Brain microvascular endothelial cell (primary cell): ENCODE results near the gene CDK19.
"Not testable (repeated sequence)": the region's sequence is repeated elsewhere in the genome, so short reads cannot be mapped to it uniquely, and the experiment has no call there.

ENCODE experiments used
- DNase-seq: peaks from one replicate; pipeline ENCODE4 v3.0.0-alpha.2; 2020
- H3K27ac ChIP-seq: fragments of 250-450 bp; sonication (Bioruptor Pico); 2 replicates; pipeline ENCODE4 v1.5.1; 2020; ENCODE audit warnings: mild to moderate bottlenecking, moderate library complexity
- H3K27me3 ChIP-seq: fragments of 250-450 bp; sonication (Bioruptor Pico); replicated peaks from 2 replicates; pipeline ENCODE4 v1.5.1; 2020; ENCODE audit warnings: mild to moderate bottlenecking
- H3K36me3 ChIP-seq: fragments of 250-450 bp; sonication (Bioruptor Pico); replicated peaks from 2 replicates; pipeline ENCODE4 v1.5.1; 2020; ENCODE audit warnings: mild to moderate bottlenecking
- H3K4me3 ChIP-seq: 2 replicates; pipeline ENCODE4 v1.5.1; 2011; ENCODE audit warnings: low read depth, mild to moderate bottlenecking, control low read depth, low read length, moderate library complexity
- CTCF ChIP-seq: IDR thresholded peaks from 2 replicates; pipeline ENCODE4 v1.5.1; 2011; ENCODE audit warnings: low read depth, mild to moderate bottlenecking, moderate library complexity, low read length, control low read depth, inconsistent platforms; ENCODE audit errors: missing control alignments
- in situ Hi-C: cut with HindIII; loops from 2 replicates; pipeline ENCODE4 v1.10.0; 2017; ENCODE audit warnings: low sequenced_read_pairs, low pct_ligation_motif_present

Gene CDK19

GRCh38 chr6:110608151-110608550, 207.1 kb downstream of the CDK19 start:
- no peak for DNase-seq
- Histone ChIP-seq H3K27me3 (no peaks in the 10 kb centered on the region), H3K4me3 (no peak overlapping the region), H3K36me3 (no peaks in the 10 kb centered on the region), H3K27ac (no peak overlapping the region)
- in situ Hi-C loops: no loop called here
- no peak for TF ChIP-seq CTCF

GRCh38 chr6:110606151-110606550, 209.1 kb downstream of the CDK19 start:
- DNase-seq: no peak
- Histone ChIP-seq H3K27me3 (no peaks in the 10 kb centered on the region), H3K4me3 (no peak overlapping the region), H3K36me3 (no peaks in the 10 kb centered on the region), H3K27ac (no peak overlapping the region)
- no peak for TF ChIP-seq CTCF
- in situ Hi-C loops: no loop called here

GRCh38 chr6:110600640-110601039, 214.6 kb downstream of the CDK19 start:
- H3K36me3 ChIP-seq, in situ Hi-C loops, H3K27me3 ChIP-seq, H3K27ac ChIP-seq, H3K4me3 ChIP-seq, DNase-seq: not testable (repeated sequence)

- TF ChIP-seq CTCF: no peak
- no peak overlapping the region for H3K27ac ChIP-seq
- no peak for DNase-seq
- no peaks in the 10 kb centered on the region for H3K27me3 ChIP-seq
- H3K4me3 ChIP-seq: no peak overlapping the region
- in situ Hi-C loops: no loop called here
- no peaks in the 10 kb centered on the region for H3K36me3 ChIP-seq
These were observed 217.5 kb downstream of the CDK19 start for GRCh38 chr6:110597761-110598160.

GRCh38 chr6:110596354-110596753, 218.9 kb downstream of the CDK19 start:
- no peak for TF ChIP-seq CTCF
- in situ Hi-C loops: no loop called here
- H3K27ac ChIP-seq: no peak overlapping the region
- no peak overlapping the region for H3K4me3 ChIP-seq
- no peaks in the 10 kb centered on the region for H3K36me3 ChIP-seq
- H3K27me3 ChIP-seq: no peaks in the 10 kb centered on the region
- DNase-seq: no peak

- no peak overlapping the region for H3K27ac ChIP-seq
- no peaks in the 10 kb centered on the region for H3K27me3 ChIP-seq
- DNase-seq: no peak
- no peaks in the 10 kb centered on the region for H3K36me3 ChIP-seq
- TF ChIP-seq CTCF: no peak
- in situ Hi-C loops: no loop called here
- H3K4me3 ChIP-seq: no peak overlapping the region
These were observed 220.2 kb downstream of the CDK19 start for GRCh38 chr6:110595112-110595511.
